GM12892 (cell line): ENCODE measurements around the gene HCN2.

ENCODE experiments used
- POLR2A ChIP-seq: IDR thresholded peaks from 2 replicates; pipeline ENCODE4 v1.6.1; 2011; ENCODE audit warnings: low read depth, low read length, control low read depth
- POLR2AphosphoS5 ChIP-seq: IDR thresholded peaks from 2 replicates; pipeline ENCODE4 v1.6.1; 2011; ENCODE audit warnings: low read depth, low read length, control low read depth

GRCh38 chr19:661427-662196 is 71.9 kb downstream of the HCN2 start:
- TF ChIP-seq POLR2A (peak; percentile 43; the same call in 1 of the 2 replicates), POLR2AphosphoS5 (peak; percentile 35; the same call in 1 of the 2 replicates)
